ENCODE measurements around the gene ATPAF2.

GRCh38 chr17:17970699-17971430 is 68.1 kb downstream of the ATPAF2 start:
- TF ChIP-seq, protein P1, sequence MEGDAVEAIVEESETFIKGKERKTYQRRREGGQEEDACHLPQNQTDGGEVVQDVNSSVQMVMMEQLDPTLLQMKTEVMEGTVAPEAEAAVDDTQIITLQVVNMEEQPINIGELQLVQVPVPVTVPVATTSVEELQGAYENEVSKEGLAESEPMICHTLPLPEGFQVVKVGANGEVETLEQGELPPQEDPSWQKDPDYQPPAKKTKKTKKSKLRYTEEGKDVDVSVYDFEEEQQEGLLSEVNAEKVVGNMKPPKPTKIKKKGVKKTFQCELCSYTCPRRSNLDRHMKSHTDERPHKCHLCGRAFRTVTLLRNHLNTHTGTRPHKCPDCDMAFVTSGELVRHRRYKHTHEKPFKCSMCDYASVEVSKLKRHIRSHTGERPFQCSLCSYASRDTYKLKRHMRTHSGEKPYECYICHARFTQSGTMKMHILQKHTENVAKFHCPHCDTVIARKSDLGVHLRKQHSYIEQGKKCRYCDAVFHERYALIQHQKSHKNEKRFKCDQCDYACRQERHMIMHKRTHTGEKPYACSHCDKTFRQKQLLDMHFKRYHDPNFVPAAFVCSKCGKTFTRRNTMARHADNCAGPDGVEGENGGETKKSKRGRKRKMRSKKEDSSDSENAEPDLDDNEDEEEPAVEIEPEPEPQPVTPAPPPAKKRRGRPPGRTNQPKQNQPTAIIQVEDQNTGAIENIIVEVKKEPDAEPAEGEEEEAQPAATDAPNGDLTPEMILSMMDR (conservative IDR thresholded peaks at IDR 0.05; ENCODE audit: low read depth, low read length), result no peak
- TF ChIP-seq EZH2 (IDR thresholded peaks at IDR 0.05; ENCODE audit: low read length, unreplicated experiment), result no peak
